Stimulated activated CD4-positive, alpha-beta T cell treated with anti-CD3 and anti-CD28 coated beads, Interleukin-15, amount 100 ng/mL, for 24 hours (primary cell): ENCODE measurements around the gene RPP30.

Source experiments
- DNase-seq: peaks from one replicate; pipeline ENCODE4 v3.0.0-alpha.2; 2020

The RPP30 gene

DNA sequence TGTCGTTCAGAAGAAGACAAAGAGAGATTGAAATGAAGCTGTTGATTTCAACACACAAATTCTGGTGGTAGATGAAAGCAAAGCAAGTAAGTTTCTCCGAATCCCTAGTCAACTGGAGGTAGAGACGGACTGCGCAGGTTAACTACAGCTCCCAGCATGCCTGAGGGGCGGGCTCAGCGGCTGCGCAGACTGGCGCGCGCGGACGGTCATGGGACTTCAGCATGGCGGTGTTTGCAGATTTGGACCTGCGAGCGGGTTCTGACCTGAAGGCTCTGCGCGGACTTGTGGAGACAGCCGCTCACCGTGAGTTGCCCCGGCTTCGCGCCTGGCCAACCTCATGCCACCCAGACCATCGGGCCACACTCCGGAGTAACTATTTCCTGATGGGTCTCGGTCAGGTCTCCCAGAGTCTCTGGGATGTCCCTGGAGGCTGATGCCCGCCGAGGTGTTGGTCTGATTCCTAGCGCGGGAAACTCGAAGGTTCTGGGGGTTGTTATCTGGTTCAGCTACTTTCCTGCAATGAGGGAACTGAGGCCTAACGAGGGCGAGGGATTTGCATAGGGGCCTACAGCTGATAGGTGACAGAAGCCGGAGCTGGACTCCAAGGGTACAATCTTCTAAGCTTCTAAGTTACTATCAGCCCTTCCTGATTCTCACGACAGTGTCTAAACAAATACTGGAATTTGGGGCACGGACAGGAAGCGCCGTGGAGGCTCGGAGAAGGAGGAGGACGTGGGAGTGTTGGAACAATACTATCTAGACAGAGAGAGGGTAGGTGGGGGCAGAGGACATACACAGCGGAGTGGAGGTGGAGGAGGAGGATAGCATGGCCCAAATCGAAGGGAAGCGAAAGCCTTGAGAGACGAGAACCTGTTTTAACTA is at the start of gene RPP30:
RPP30 (plus strand) TSS at position 209 of the 882 bp plus-strand sequence; CDS start at position 222, 13 bp downstream.
- DNase-seq: peak; percentile 91

GRCh38 chr10:90822508-90822907 is 49.3 kb upstream of the RPP30 start:
- DNase-seq: no peak

GRCh38 chr10:90832111-90832510 is 39.7 kb upstream of the RPP30 start:
- DNase-seq: no peak

DNA sequence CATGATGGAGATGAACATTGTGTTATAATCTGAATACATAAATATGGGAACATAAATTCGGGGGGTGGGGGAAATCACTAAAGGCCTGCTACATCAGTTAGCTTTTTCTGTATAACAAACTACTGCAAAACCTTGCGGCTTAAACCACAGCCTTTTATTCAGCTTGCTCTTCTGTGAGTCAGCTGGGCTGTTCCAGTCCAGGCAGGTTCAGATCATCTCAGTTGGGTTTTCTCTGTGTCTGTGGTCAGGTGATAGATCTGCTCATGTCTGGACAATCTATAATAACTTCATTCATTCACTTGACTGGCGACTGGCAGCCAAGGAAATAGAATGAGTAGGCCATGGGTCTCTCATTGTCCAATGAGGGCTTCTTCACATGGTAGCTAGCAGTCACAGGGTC is 37.4 kb upstream of the RPP30 start:
- DNase-seq: no peak

GRCh38 chr10:90837486-90837885 is 34.3 kb upstream of the RPP30 start:
- no peak for DNase-seq

- no peak for DNase-seq
Measured at GRCh38 chr10:90842725-90843124, 29.0 kb upstream of the RPP30 start.

DNA sequence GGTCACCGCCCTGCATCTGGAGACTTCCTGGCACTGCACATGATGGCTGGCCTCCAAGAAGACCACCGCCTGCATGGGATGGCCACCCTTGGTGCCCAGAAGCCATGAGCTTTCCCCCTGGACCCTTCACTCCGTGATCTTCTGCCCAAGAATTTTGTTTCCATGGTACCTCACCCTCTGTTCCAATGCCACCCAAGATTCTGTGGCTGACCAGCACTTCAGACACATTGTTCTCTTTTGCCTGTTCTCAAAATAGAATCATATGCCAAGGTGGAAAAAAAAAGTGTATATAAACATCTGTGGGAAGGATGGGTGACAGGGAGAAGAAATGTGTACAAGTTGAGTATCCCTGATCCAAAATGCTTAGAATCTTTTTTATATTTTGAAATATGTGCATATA is 26.0 kb upstream of the RPP30 start:
- no peak for DNase-seq

- DNase-seq: no peak
Measured at GRCh38 chr10:90846746-90847145, 25.0 kb upstream of the RPP30 start.

DNA sequence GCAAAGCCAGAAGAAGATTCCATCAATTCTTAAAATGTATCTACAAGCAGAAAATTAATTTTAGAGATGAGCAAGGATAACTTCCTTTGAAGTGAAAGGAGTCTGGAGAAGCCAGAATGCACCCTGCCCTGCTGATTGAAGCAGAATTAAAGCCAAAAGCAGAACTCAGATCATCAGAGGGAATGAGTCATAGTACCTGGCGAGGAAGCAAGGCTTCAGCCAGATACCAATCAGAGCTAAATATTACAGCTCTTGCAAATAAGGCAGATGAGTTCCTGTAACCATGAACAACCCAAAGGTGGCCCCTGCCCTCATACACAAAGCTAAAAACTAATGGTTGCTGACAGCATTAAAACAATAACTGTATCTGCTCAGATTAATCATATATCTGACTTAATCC is 24.3 kb upstream of the RPP30 start:
- DNase-seq: no peak

- DNase-seq: no peak
Measured at GRCh38 chr10:90849956-90850749, 21.6 kb upstream of the RPP30 start.

GRCh38 chr10:90855126-90855525 is 16.6 kb upstream of the RPP30 start:
- DNase-seq: no peak

DNA sequence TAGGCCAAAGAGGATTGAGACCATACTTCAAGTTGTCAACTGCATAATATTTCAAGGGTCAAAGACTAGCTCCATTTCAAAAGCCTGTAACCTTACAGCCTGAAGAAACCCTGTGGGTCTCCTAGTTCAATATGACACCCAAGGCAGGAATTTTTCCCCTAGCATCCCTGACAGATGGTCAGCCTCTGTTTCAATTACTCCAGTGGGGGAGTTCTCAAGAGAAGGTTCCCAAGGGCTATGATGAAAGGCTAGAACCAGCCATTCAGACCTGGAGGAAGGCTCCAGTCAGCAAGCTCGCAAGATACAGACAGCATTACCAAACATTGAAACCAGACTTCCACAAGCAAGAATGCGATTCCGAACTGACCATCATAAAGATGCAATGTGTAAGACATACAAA is 15.5 kb upstream of the RPP30 start:
- no peak for DNase-seq

DNA sequence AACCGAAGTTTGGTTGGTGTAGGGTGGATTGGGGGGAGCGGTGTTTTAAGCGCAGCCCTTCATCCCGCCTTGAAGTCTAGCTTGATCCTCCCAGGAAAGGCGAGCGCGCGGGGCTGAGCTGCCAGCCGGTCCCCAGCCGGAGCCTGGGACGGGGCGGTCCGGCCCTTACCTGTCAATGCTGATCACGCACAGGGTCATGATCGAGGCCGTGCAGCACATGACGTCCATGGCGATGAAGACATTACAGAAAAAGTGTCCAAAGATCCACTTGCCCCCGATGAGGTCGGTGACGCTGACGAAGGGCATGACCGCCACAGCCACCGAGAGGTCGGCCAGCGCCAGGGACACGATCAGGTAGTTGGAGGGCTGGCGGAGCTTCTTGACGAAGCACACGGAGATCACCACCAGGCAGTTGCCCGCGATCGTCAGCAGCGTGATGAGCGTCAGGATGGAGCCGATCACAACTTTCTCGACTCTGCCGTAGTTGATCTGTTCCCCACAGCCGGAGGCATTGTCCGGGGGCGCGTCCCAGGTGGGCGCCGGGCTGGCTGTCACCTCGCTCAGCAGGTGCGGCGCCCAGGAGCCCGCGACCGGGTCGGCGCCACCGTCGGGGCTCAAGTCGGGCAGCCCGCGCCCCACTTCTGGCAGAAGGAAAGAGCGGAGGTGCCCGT is 14.7 kb upstream of the RPP30 start:
- DNase-seq: peak; percentile 14

DNA sequence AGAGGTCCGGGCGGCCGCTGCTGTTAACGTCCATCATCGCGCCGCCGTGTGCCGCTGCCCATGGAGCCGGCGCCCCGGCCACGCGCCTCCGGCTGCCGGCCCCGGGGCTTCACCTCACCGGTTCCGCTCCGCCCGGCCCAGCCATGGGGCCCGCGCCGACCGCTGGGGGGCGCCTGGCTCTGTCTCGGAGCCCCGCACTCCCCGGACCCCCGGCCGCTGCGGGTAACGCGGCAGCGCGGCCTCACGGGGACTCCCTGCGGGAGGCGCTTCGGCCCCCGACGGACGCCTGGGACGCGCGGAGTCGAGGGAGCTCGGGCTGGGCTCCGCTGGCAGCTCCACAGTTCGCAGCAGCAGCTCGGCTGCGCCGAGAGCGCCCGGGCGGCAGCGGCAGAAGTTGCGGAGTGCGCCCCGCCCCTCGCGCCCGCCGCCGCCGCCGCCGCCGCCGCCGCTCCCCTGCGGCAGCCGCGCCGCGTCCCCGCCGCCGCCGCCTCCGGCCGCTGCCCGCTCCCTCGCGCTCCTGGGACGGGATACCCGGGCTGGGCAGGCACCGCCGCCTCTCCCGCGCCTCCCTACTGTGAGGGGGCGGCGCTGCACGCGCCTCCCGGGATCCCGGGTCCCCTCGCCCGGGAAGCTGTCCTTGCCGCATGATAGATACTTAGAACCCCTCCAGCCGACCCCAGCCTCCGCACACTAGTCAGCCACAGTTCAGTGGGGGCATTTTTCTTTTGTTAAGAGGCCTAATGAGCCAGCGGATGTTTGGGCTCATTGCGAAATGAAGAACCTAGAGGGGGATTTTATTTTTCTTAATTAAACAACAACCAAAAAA is 13.9 kb upstream of the RPP30 start, which contains the start of gene HTR7:
HTR7 (minus strand) TSS at position 405 of the 826 bp plus-strand sequence; CDS start at position 37, 368 bp downstream.
- DNase-seq: peak; percentile 68

GRCh38 chr10:90858461-90858968 is 13.3 kb upstream of the RPP30 start:
- no peak for DNase-seq

DNA sequence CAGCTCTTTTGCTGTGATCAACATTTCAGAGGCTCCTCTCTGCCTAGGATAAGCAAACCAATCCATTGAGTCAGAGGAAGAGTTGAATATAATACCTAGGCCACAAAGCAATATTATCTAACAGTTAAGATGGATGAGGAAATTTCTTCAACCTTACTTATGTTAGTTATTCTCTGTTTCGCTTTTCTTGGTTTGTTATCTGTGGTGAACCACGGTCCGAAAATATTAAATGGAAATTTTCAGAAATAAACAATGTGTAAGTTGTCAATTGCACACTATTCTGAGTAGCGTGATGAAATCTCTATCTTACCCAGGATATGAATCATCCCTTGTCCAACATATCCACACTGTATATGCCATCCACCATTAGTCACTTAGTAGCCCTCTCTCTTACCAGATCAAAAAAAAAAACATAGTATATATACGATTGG is 12.4 kb upstream of the RPP30 start:
- no peak for DNase-seq

DNA sequence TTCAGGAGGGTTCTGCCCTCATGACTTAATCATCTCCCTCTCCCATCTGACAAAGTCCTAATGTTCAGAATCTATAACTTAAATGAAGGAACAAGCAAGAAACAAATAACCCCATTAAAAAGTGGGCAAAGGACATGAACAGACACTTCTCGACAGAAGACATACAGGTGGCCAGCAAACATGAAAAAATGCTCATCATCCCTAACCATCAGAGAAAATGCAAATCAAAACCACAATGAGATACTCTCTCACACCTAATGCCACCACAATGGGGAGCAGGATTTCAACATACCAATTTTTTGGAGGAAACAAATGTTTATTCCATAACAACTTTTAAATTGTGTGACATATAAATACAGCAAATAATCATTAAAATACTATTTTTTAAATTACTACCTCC is 11.0 kb upstream of the RPP30 start:
- DNase-seq: no peak

- DNase-seq: no peak
Measured at GRCh38 chr10:90862908-90863514, 8.8 kb upstream of the RPP30 start.

DNA sequence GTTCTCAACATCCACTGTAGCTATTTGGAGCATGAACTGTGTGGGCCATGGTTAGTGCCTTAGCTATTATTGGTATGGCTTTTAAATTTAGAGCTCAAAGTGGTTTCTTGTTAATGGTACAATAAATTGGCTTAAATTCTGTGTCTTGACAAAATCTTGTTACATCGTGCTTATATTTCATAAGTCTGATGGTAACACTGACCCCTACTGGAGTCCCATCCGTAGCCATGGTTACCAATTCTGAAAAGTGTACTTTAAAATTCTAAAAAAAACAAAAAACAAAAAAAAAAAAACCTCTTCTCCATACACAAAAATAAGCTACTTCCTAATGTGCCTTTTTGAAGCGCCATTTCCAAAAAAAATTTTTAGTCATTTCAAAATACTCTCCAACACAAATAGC is 6.4 kb upstream of the RPP30 start:
- no peak for DNase-seq

GRCh38 chr10:90866050-90866598 is 5.7 kb upstream of the RPP30 start:
- DNase-seq: no peak

DNA sequence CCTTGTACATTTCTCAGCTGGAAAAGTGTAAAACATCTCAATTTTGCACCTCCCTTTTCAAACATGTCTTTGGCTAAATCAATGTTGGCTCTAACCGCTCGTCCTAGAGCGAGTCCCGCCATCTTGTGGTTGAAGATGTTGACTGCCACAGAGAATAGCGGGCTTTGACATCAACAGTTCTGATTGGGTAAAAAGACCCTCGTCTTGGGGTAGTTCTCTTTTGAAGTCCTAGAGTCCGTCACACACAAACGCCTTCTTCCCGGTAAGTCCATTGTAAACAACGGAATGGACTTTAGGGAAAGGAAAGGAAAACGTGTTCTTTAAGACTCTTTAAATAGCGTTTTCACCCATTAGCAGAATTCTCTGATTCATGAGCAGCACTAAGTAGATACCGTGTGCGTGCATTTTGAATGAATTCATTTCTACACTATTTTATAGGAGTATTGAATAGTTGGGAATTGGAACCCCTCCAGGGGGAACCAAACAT is 452 bp upstream of the RPP30 start:
- peak; percentile 58 for DNase-seq
